CD14-positive monocyte (primary cell): ENCODE results near the gene REPIN1. TPM values are rescaled to one million over a fixed set of nuclear protein-coding genes. Genes with fewer than 3 reads are reported as not detected.

Source experiments
- DNase-seq, 3 donors: peaks; one replicate each; pipeline ENCODE4 v3.0.0-alpha.2; 2011 to 2022
- H2AFZ ChIP-seq: 2 replicates; pipeline ENCODE4 v1.6.0; 2012; ENCODE audit warnings: mild to moderate bottlenecking, low read depth, low read length, inconsistent platforms; ENCODE audit not compliant: insufficient read depth, poor library complexity, severe bottlenecking
- H3K27ac ChIP-seq, 2 donors: 1 replicate in 1 of 2; 2 replicates in 1 of 2; pipeline ENCODE4 v1.5.1; 2012 to 2013; ENCODE audit warnings: low read length in 2 of 2, control low read depth in 1 of 2, inconsistent platforms in 1 of 2, low read depth in 1 of 2, mild to moderate bottlenecking in 1 of 2
- H3K27me3 ChIP-seq, 2 donors: one replicate each; pipeline versions ENCODE4 v1.6.0 to v1.6.1; 2011 to 2013; ENCODE audit warnings: low read length in 2 of 2; ENCODE audit not compliant: control insufficient read depth in 2 of 2, insufficient read depth in 2 of 2
- H3K36me3 ChIP-seq, 2 donors: replicated peaks in 1 of 2; 1 replicate in 1 of 2; 2 replicates in 1 of 2; pipeline versions ENCODE4 v1.5.1 to v1.6.1; 2012 to 2013; ENCODE audit warnings: low read length in 2 of 2, control low read depth in 1 of 2, inconsistent platforms in 1 of 2, mild to moderate bottlenecking in 1 of 2; ENCODE audit not compliant: insufficient read depth in 2 of 2, control insufficient read depth in 1 of 2
- H3K4me1 ChIP-seq, 2 donors: 1 replicate in 1 of 2; 2 replicates in 1 of 2; pipeline versions ENCODE4 v1.5.1 to v1.6.1; 2012 to 2013; ENCODE audit warnings: low read length in 2 of 2, control low read depth in 1 of 2, inconsistent platforms in 1 of 2, mild to moderate bottlenecking in 1 of 2, moderate library complexity in 1 of 2; ENCODE audit not compliant: insufficient read depth in 2 of 2, control insufficient read depth in 1 of 2
- H3K4me2 ChIP-seq: replicated peaks from 2 replicates; pipeline ENCODE3; 2012; ENCODE audit warnings: low read length, moderate library complexity, mild to moderate bottlenecking; ENCODE audit not compliant: poor library complexity, severe bottlenecking; ENCODE audit errors: extremely low read depth
- H3K4me3 ChIP-seq, 3 experiments: fragments of 200-600 bp in 1 of 3; sonication (generic) in 1 of 3; replicated peaks in 1 of 3; 1 replicate in 2 of 3; 2 replicates in 1 of 3; pipeline ENCODE4 v1.5.1; 2011 to 2013; ENCODE audit warnings: low read length in 3 of 3, mild to moderate bottlenecking in 3 of 3, control low read depth in 2 of 3, low read depth in 2 of 3, inconsistent platforms in 1 of 3, moderate library complexity in 1 of 3
- H3K79me2 ChIP-seq: 2 replicates; pipeline ENCODE4 v1.6.0; 2012; ENCODE audit warnings: mild to moderate bottlenecking, control low read depth, inconsistent platforms, low read length, moderate library complexity; ENCODE audit not compliant: insufficient read depth
- H3K9ac ChIP-seq: 2 replicates; pipeline ENCODE4 v1.6.0; 2017; ENCODE audit warnings: low read length, mild to moderate bottlenecking; ENCODE audit not compliant: insufficient read depth, poor library complexity, severe bottlenecking
- H3K9me3 ChIP-seq, 2 donors: replicated peaks in 1 of 2; 1 replicate in 1 of 2; 2 replicates in 1 of 2; pipeline versions ENCODE4 v1.5.1 to v1.6.1; 2012 to 2013; ENCODE audit warnings: low read length in 2 of 2, control low read depth in 1 of 2; ENCODE audit not compliant: control insufficient read depth in 1 of 2, insufficient read depth in 1 of 2
- H4K20me1 ChIP-seq: 2 replicates; pipeline ENCODE4 v1.6.0; 2012; ENCODE audit warnings: mild to moderate bottlenecking, low read length, control low read depth, moderate library complexity; ENCODE audit not compliant: insufficient read depth
- H3K27ac Mint-ChIP-seq, 7 donors: one replicate each; pipeline ENCODE4 v1.8.0; 2020; ENCODE audit warnings: mild to moderate bottlenecking in 7 of 7, mixed read lengths in 7 of 7, moderate library complexity in 6 of 7, inconsistent platforms in 2 of 7
- H3K27me3 Mint-ChIP-seq, 3 donors: one replicate each; pipeline ENCODE4 v1.8.0; 2021 to 2022; ENCODE audit warnings: low read depth in 3 of 3, mild to moderate bottlenecking in 3 of 3, mixed read lengths in 3 of 3, moderate library complexity in 3 of 3, inconsistent platforms in 1 of 3
- H3K36me3 Mint-ChIP-seq, 2 donors: one replicate each; pipeline ENCODE4 v1.8.0; 2020; ENCODE audit warnings: mixed read lengths in 2 of 2, inconsistent platforms in 1 of 2, mild to moderate bottlenecking in 1 of 2
- H3K4me1 Mint-ChIP-seq: one replicate; pipeline ENCODE4 v1.8.0; 2020; ENCODE audit warnings: mild to moderate bottlenecking, mixed read lengths
- H3K4me3 Mint-ChIP-seq, 2 donors: one replicate each; pipeline ENCODE4 v1.8.0; 2020; ENCODE audit warnings: mild to moderate bottlenecking in 2 of 2, mixed read lengths in 2 of 2, moderate library complexity in 1 of 2
- H3K9me3 Mint-ChIP-seq, 7 donors: one replicate each; pipeline ENCODE4 v1.8.0; 2020 to 2022; ENCODE audit warnings: mixed read lengths in 7 of 7, mild to moderate bottlenecking in 6 of 7, moderate library complexity in 6 of 7, inconsistent platforms in 2 of 7
- CTCF ChIP-seq: fragments of 200-600 bp; IDR thresholded peaks from one replicate; pipeline ENCODE4 v1.8.0; 2022; ENCODE audit warnings: antibody characterized with exemption, mild to moderate bottlenecking
- WGBS: methylation state at CpG from one replicate; pipeline ENCODE4 v1.1.5; 2013; ENCODE audit warnings: missing lambda C conversion rate; ENCODE audit not compliant: insufficient coverage; 5-methylcytosine and 5-hydroxymethylcytosine counted together
- intact Hi-C, 2 donors: fragments of 100-400 bp; cut with micrococcal nuclease; formaldehyde crosslinking; loops; one replicate each; pipeline versions ENCODE4 v1.15.0 to v1.15.1; 2023
- polyA plus RNA-seq, 3 donors: library from polyadenylated mRNA; depleted of rRNA in 1 of 3; unstranded in 2 of 3; stranded (reverse) in 1 of 3; fragments of 300-500 nt in 2 of 3; fragments of >200 nt in 1 of 3; fragmentation: Illumina TruSeq in 2 of 3; gene quantifications; 1 replicate in 2 of 3; 2 replicates in 1 of 3; pipeline ENCODE4 v1.2.3, GENCODE V29; 2012 to 2021

The REPIN1 gene
- polyA plus RNA-seq, 3 donors = 32.7 to 42.9 (median 39.0) TPM

GRCh38 chr7:150388306-150388705 is 19.7 kb downstream of the REPIN1 start:
- Mint-ChIP-seq H3K36me3 (peaks cover 22 to 28% of the 10 kb centered on the region in 2 donors), H3K9me3 (peaks cover 0 to 3% (median 0%) of the 10 kb centered on the region in 7 donors), H3K27me3 (peaks cover 0 to 4% (median 0%) of the 10 kb centered on the region in 3 donors), H3K4me1 (peaks cover 30% of the 10 kb centered on the region), H3K27ac (peak overlapping the region in 5 of 7 donors; percentile 29 to 90 (median 53)), H3K4me3 (no peak overlapping the region)
- no peak for DNase-seq
- 100% methylated on average over 3 of the region's 7 CpGs for WGBS
- Histone ChIP-seq H3K36me3 (peaks cover 0 to 4% of the 10 kb centered on the region in 2 donors), H2AFZ (no peak overlapping the region), H3K27me3 (no peaks in the 10 kb centered on the region), H3K79me2 (peaks cover 18% of the 10 kb centered on the region), H4K20me1 (no peaks in the 10 kb centered on the region), H3K27ac (no peak overlapping the region), H3K9ac (no peak overlapping the region), H3K4me1 (peaks cover 31% of the 10 kb centered on the region in 2 donors), H3K4me3 (no peak overlapping the region), H3K9me3 (no peaks in the 10 kb centered on the region), H3K4me2 (no peak overlapping the region)
- intact Hi-C loops = loop anchor here in 1 of 2 donors (5.0 kb wide), 1 partner anchor 36 kb away; no protein-coding TSS in a partner anchor
- no peak for TF ChIP-seq CTCF

GRCh38 chr7:150388709-150389531 is 20.3 kb downstream of the REPIN1 start:
- intact Hi-C loops = loop anchor here in 1 of 2 donors (5.0 kb wide), 1 partner anchor 37 kb away; no protein-coding TSS in a partner anchor
- no peak overlapping the region for H3K4me2 ChIP-seq
- H3K4me1 ChIP-seq = peaks cover 27% of the 10 kb centered on the region in 2 donors
- H3K9me3 Mint-ChIP-seq = peaks cover 0 to 3% (median 0%) of the 10 kb centered on the region in 7 donors
- DNase-seq = peak; percentile 66 to 90 (median 78)
- peaks cover 22 to 28% of the 10 kb centered on the region in 2 donors for H3K36me3 Mint-ChIP-seq
- 53% methylated on average over 17 of the region's 20 CpGs for WGBS
- H3K27me3 ChIP-seq = no peaks in the 10 kb centered on the region
- no peak overlapping the region for H3K4me3 ChIP-seq
- H2AFZ ChIP-seq = no peak overlapping the region
- peak overlapping the region in 6 of 7 donors; percentile 29 to 90 (median 53) for H3K27ac Mint-ChIP-seq
- no peaks in the 10 kb centered on the region for H3K9me3 ChIP-seq
- peaks cover 25% of the 10 kb centered on the region for H3K4me1 Mint-ChIP-seq
- H3K9ac ChIP-seq = no peak overlapping the region
- H4K20me1 ChIP-seq = no peaks in the 10 kb centered on the region
- peak overlapping the region in 1 of 2 donors; percentile 4 for H3K4me3 Mint-ChIP-seq
- TF ChIP-seq CTCF = peak; percentile 84
- H3K27me3 Mint-ChIP-seq = peaks cover 0 to 4% (median 0%) of the 10 kb centered on the region in 3 donors
- H3K27ac ChIP-seq = no peak overlapping the region
- H3K79me2 ChIP-seq = peaks cover 12% of the 10 kb centered on the region
- H3K36me3 ChIP-seq = peaks cover 0 to 4% of the 10 kb centered on the region in 2 donors
